NAMALWA (cell line): ENCODE data around the gene TBCD.
"Not testable (repeated sequence)": the region's sequence is repeated elsewhere in the genome, so short reads cannot be mapped to it uniquely, and the experiment has no call there.

Experiments
- DNase-seq: peaks from one replicate; pipeline ENCODE4 v3.0.0-alpha.2; 2015; ENCODE audit warnings: low spot score

The TBCD gene

GRCh38 chr17:82940226-82941020, 188.6 kb downstream of the TBCD start:
- DNase-seq: no peak

GRCh38 chr17:82941021-82942001, 189.4 kb downstream of the TBCD start:
- no peak for DNase-seq

GRCh38 chr17:82942166-82943130, 190.6 kb downstream of the TBCD start:
- DNase-seq: no peak

- DNase-seq: no peak
These were observed 191.5 kb downstream of the TBCD start for GRCh38 chr17:82943339-82943738.

- no peak for DNase-seq
These were observed 191.9 kb downstream of the TBCD start for GRCh38 chr17:82943751-82944150.

- no peak for DNase-seq
These were observed 193.1 kb downstream of the TBCD start for GRCh38 chr17:82944990-82945389.

GRCh38 chr17:82946081-82946480, 194.2 kb downstream of the TBCD start:
- DNase-seq: no peak

- no peak for DNase-seq
These were observed 195.5 kb downstream of the TBCD start for GRCh38 chr17:82947051-82947991.

GRCh38 chr17:82948081-82948511, 196.2 kb downstream of the TBCD start:
- no peak for DNase-seq

GRCh38 chr17:82948957-82949356, 197.1 kb downstream of the TBCD start:
- DNase-seq: no peak

GRCh38 chr17:82949361-82949760, 197.5 kb downstream of the TBCD start:
- DNase-seq: no peak

- no peak for DNase-seq
These were observed 198.1 kb downstream of the TBCD start for GRCh38 chr17:82949984-82950383.

- DNase-seq: no peak
These were observed 198.7 kb downstream of the TBCD start for GRCh38 chr17:82950525-82951102.

- no peak for DNase-seq
These were observed 200.2 kb downstream of the TBCD start for GRCh38 chr17:82952019-82952418.

GRCh38 chr17:82955106-82955505, 203.2 kb downstream of the TBCD start:
- not testable (repeated sequence) for DNase-seq

GRCh38 chr17:82955627-82956026, 203.8 kb downstream of the TBCD start:
- not testable (repeated sequence) for DNase-seq

GRCh38 chr17:82956146-82956725, 204.4 kb downstream of the TBCD start:
- DNase-seq: no peak

GRCh38 chr17:82956726-82957468, 205.0 kb downstream of the TBCD start:
- DNase-seq: no peak

GRCh38 chr17:82957469-82957795, 205.6 kb downstream of the TBCD start:
- DNase-seq: no peak
